Keratinocyte (primary cell): ENCODE results near the gene CFAP61. TPM values are rescaled to one million over a fixed set of nuclear protein-coding genes. Genes with fewer than 3 reads are reported as not detected.

ENCODE experiments used
- DNase-seq: peaks from one replicate; pipeline ENCODE4 v3.0.0-alpha.2; 2011; ENCODE audit warnings: low read depth, missing footprints, low spot score
- FAIRE-seq: peaks from 2 replicates; lab custom pipeline; 2011; peaks lifted over from hg19 to GRCh38; lab: Jason Lieb, UNC
- H2AFZ ChIP-seq: 2 replicates; pipeline ENCODE4 v1.6.0; 2012; ENCODE audit warnings: low read length, control low read depth, inconsistent platforms; ENCODE audit not compliant: control insufficient read depth
- H3K27ac ChIP-seq: 2 replicates; pipeline ENCODE4 v1.5.1; 2011; ENCODE audit warnings: low read length; ENCODE audit not compliant: control insufficient read depth, insufficient read depth
- H3K27me3 ChIP-seq: 3 replicates; pipeline ENCODE4 v1.6.0; 2011; ENCODE audit warnings: low read length; ENCODE audit not compliant: control insufficient read depth, insufficient read depth; ENCODE audit errors: extremely low read depth
- H3K36me3 ChIP-seq, 2 experiments: 2 replicates in 1 of 2; 3 replicates in 1 of 2; pipeline ENCODE4 v1.5.1; 2011; ENCODE audit warnings: low read length in 2 of 2, mild to moderate bottlenecking in 1 of 2; ENCODE audit not compliant: control insufficient read depth in 2 of 2, insufficient read depth in 2 of 2; ENCODE audit errors: extremely low read depth in 1 of 2
- H3K4me1 ChIP-seq: 3 replicates; pipeline ENCODE4 v1.5.1; 2011; ENCODE audit warnings: low read length; ENCODE audit not compliant: control insufficient read depth, insufficient read depth; ENCODE audit errors: extremely low read depth
- H3K4me2 ChIP-seq: 3 replicates; pipeline ENCODE4 v1.6.0; 2011; ENCODE audit warnings: low read depth, low read length; ENCODE audit not compliant: control insufficient read depth, insufficient read depth; ENCODE audit errors: extremely low read depth
- H3K4me3 ChIP-seq, 3 experiments: fragments of 200-600 bp in 1 of 3; sonication (generic) in 1 of 3; 2 replicates in 2 of 3; 3 replicates in 1 of 3; pipeline ENCODE4 v1.5.1; 2011 to 2016; ENCODE audit warnings: low read length in 3 of 3, mild to moderate bottlenecking in 3 of 3, control low read depth in 2 of 3, inconsistent platforms in 1 of 3, low read depth in 1 of 3, mixed read lengths in 1 of 3, mixed run types in 1 of 3, moderate library complexity in 1 of 3; ENCODE audit not compliant: control insufficient read depth in 2 of 3, insufficient read depth in 2 of 3; ENCODE audit errors: extremely low read depth in 1 of 3
- H3K79me2 ChIP-seq: 2 replicates; pipeline ENCODE4 v1.6.0; 2012; ENCODE audit warnings: low read length; ENCODE audit not compliant: control insufficient read depth, insufficient read depth
- H3K9ac ChIP-seq: 3 replicates; pipeline ENCODE4 v1.6.0; 2011; ENCODE audit warnings: low read length; ENCODE audit not compliant: control insufficient read depth, insufficient read depth; ENCODE audit errors: extremely low read depth
- H3K9me1 ChIP-seq: 3 replicates; pipeline ENCODE4 v1.6.0; 2011; ENCODE audit warnings: low read length; ENCODE audit not compliant: control insufficient read depth, insufficient read depth; ENCODE audit errors: extremely low read depth
- H3K9me3 ChIP-seq: 2 replicates; pipeline ENCODE4 v1.5.1; 2012; ENCODE audit warnings: low read depth, low read length; ENCODE audit not compliant: control insufficient read depth
- H4K20me1 ChIP-seq: 3 replicates; pipeline ENCODE4 v1.6.0; 2011; ENCODE audit warnings: low read length; ENCODE audit not compliant: control insufficient read depth, insufficient read depth; ENCODE audit errors: extremely low read depth
- CTCF ChIP-seq, 3 experiments: IDR thresholded peaks in 1 of 3; conservative IDR thresholded peaks in 1 of 3; optimal IDR thresholded peaks in 1 of 3; 2 replicates in 2 of 3; 3 replicates in 1 of 3; pipeline versions ENCODE3 to v1.5.1; 2011; ENCODE audit warnings: low read length in 3 of 3, mild to moderate bottlenecking in 3 of 3, moderate library complexity in 2 of 3, control low read depth in 1 of 3, inconsistent platforms in 1 of 3; ENCODE audit not compliant: insufficient read depth in 2 of 3; ENCODE audit errors: extremely low read depth in 1 of 3
- EZH2 ChIP-seq: IDR thresholded peaks from one replicate; pipeline ENCODE4 v1.6.1; 2012; ENCODE audit warnings: inconsistent platforms, mild to moderate bottlenecking, low read length, moderate library complexity
- dilution Hi-C: fragments of 300-500 bp; cut with MboI; formaldehyde crosslinking; loops from one replicate; pipeline ENCODE4 v1.7.0; 2020; ENCODE audit warnings: low sequenced_read_pairs; ENCODE audit not compliant: extremely low pct_ligation_motif_present
- polyA plus RNA-seq, 5 experiments: library from polyadenylated mRNA; depleted of rRNA in 3 of 5; stranded (reverse) in 3 of 5; stranded (forward) in 1 of 5; unstranded in 1 of 5; fragments of >200 nt; gene quantifications; 1 replicate in 1 of 5; 2 replicates in 3 of 5; 3 replicates in 1 of 5; pipeline versions ENCODE4 v1.2.1 to v1.2.3, GENCODE V29; 2011 to 2012; ENCODE audit warnings: missing spikeins in 2 of 5, low read depth in 1 of 5, low replicate concordance in 1 of 5

CFAP61 gene
- polyA plus RNA-seq, 1 donor (not counting 4 experiments of a cell fraction or from before 2014, with no cell fraction given) = 0.25 TPM

GRCh38 chr20:20386192-20386591, 333.9 kb downstream of the CFAP61 start:
- H2AFZ ChIP-seq = no peak overlapping the region
- no peaks in the 10 kb centered on the region for H3K36me3 ChIP-seq
- TF ChIP-seq CTCF (optimal IDR thresholded peaks at IDR 0.05 in 1 of 3, IDR thresholded peaks at IDR 0.05 in 1 of 3, conservative IDR thresholded peaks at IDR 0.05 in 1 of 3; ENCODE audit: extremely low read depth in 1 of 3, insufficient read depth in 2 of 3, low read length in 3 of 3) (no peak), EZH2 (no peak)
- H3K27ac ChIP-seq = no peak overlapping the region
- FAIRE-seq (no peak), DNase-seq (no peak)
- H3K9me3 ChIP-seq = no peaks in the 10 kb centered on the region
- H3K27me3 ChIP-seq = peaks cover 3% of the 10 kb centered on the region
- H3K9me1 ChIP-seq = no peaks in the 10 kb centered on the region
- H3K4me3 ChIP-seq = no peak overlapping the region
- no peaks in the 10 kb centered on the region for H3K4me1 ChIP-seq
- no peak overlapping the region for H3K9ac ChIP-seq
- no peaks in the 10 kb centered on the region for H3K79me2 ChIP-seq
- no peak overlapping the region for H3K4me2 ChIP-seq
- dilution Hi-C loops = no loop called here
- no peaks in the 10 kb centered on the region for H4K20me1 ChIP-seq

- Histone ChIP-seq H2AFZ (no peak overlapping the region), H3K36me3 (no peaks in the 10 kb centered on the region), H4K20me1 (no peaks in the 10 kb centered on the region), H3K27ac (no peak overlapping the region), H3K4me3 (no peak overlapping the region), H3K4me1 (no peaks in the 10 kb centered on the region), H3K9me3 (no peaks in the 10 kb centered on the region), H3K79me2 (no peaks in the 10 kb centered on the region), H3K27me3 (no peaks in the 10 kb centered on the region), H3K9ac (no peak overlapping the region), H3K9me1 (no peaks in the 10 kb centered on the region), H3K4me2 (no peak overlapping the region)
- TF ChIP-seq EZH2 = no peak
- no peak for TF ChIP-seq CTCF (optimal IDR thresholded peaks at IDR 0.05 in 1 of 3, IDR thresholded peaks at IDR 0.05 in 1 of 3, conservative IDR thresholded peaks at IDR 0.05 in 1 of 3; ENCODE audit: extremely low read depth in 1 of 3, insufficient read depth in 2 of 3, low read length in 3 of 3)
- dilution Hi-C loops = no loop called here
- FAIRE-seq (no peak), DNase-seq (no peak)
Measured at GRCh38 chr20:20390393-20390792, 338.1 kb downstream of the CFAP61 start.
